ENCODE data around the gene IFITM10. TPM values are rescaled to one million over a fixed set of nuclear protein-coding genes. Genes with fewer than 3 reads are reported as not detected.
A peak's percentile ranks its signal among the peaks of the same experiment; 100 is the strongest.

IFITM10 gene
- total RNA-seq, 1 donor from 2014 or later, result 2.7 TPM

DNA sequence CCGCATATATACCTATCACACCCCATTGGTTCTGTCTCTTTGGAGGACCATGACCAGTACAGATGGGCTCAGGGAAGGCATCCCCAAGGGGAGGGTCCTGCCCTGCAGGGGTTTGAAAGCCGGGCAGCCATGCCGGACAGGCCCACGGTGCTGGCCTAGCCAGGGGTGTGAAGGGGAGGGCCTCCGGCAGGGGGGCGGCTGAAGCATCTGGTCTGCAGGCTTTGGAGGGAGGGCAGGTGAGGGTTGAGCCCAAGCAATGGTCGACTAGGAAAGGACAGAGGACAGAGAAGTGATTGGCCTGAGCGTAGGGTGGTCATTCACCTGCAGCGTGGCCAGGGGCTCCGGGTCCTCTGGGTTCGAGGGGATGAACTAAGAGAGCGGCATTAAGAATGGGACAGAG lies 24.5 kb upstream of the IFITM10 start:
- Mint-ChIP-seq H3K27ac (no peak overlapping the region), H3K4me1 (peaks cover 13% of the 10 kb centered on the region), H3K27me3 (ENCODE audit: low read depth) (peaks cover 9% of the 10 kb centered on the region), H3K9me3 (no peaks in the 10 kb centered on the region), H3K4me3 (no peak overlapping the region), H3K36me3 (no peaks in the 10 kb centered on the region)
- TF ChIP-seq, protein P1, sequence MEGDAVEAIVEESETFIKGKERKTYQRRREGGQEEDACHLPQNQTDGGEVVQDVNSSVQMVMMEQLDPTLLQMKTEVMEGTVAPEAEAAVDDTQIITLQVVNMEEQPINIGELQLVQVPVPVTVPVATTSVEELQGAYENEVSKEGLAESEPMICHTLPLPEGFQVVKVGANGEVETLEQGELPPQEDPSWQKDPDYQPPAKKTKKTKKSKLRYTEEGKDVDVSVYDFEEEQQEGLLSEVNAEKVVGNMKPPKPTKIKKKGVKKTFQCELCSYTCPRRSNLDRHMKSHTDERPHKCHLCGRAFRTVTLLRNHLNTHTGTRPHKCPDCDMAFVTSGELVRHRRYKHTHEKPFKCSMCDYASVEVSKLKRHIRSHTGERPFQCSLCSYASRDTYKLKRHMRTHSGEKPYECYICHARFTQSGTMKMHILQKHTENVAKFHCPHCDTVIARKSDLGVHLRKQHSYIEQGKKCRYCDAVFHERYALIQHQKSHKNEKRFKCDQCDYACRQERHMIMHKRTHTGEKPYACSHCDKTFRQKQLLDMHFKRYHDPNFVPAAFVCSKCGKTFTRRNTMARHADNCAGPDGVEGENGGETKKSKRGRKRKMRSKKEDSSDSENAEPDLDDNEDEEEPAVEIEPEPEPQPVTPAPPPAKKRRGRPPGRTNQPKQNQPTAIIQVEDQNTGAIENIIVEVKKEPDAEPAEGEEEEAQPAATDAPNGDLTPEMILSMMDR (IDR thresholded peaks at IDR 0.05; ENCODE audit: unreplicated experiment), result no peak
- DNase-seq (ENCODE audit: low spot score in 2 of 2, unreplicated experiment in 2 of 2), result no peak

DNA sequence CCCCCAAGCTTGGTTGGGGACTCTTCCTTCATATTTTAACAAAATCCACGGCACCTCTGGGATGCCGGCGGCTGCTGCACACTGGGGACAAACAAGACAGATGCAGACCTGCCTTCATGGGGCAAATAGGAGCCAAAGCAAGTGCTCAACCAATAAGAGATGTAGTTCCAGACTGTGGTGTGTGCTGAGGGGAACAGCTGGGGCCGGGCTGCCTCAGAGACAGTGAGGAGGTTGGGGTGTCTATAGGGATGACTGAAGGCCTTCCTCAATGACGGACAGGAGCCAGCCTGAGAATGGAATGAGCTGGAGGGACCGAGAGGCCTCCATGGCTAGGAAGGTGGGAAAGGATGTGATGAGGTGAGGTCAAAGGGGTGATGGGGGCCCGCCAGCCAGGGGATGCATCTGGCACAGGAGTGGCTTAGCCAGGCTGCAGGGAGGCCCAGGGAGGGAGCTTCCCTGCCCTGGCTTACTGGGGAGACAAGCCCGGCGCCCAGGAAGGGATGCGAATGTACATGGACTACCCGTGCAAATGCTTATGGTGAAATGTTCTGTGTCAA lies 23.7 kb upstream of the IFITM10 start:
- Mint-ChIP-seq H3K27ac (no peak overlapping the region), H3K36me3 (no peaks in the 10 kb centered on the region), H3K27me3 (ENCODE audit: low read depth) (peaks cover 9% of the 10 kb centered on the region), H3K9me3 (no peaks in the 10 kb centered on the region), H3K4me1 (peaks cover 13% of the 10 kb centered on the region), H3K4me3 (no peak overlapping the region)
- DNase-seq (ENCODE audit: low spot score in 2 of 2, unreplicated experiment in 2 of 2), result no peak
- TF ChIP-seq, protein P1 (IDR thresholded peaks at IDR 0.05; ENCODE audit: unreplicated experiment), result no peak

DNA sequence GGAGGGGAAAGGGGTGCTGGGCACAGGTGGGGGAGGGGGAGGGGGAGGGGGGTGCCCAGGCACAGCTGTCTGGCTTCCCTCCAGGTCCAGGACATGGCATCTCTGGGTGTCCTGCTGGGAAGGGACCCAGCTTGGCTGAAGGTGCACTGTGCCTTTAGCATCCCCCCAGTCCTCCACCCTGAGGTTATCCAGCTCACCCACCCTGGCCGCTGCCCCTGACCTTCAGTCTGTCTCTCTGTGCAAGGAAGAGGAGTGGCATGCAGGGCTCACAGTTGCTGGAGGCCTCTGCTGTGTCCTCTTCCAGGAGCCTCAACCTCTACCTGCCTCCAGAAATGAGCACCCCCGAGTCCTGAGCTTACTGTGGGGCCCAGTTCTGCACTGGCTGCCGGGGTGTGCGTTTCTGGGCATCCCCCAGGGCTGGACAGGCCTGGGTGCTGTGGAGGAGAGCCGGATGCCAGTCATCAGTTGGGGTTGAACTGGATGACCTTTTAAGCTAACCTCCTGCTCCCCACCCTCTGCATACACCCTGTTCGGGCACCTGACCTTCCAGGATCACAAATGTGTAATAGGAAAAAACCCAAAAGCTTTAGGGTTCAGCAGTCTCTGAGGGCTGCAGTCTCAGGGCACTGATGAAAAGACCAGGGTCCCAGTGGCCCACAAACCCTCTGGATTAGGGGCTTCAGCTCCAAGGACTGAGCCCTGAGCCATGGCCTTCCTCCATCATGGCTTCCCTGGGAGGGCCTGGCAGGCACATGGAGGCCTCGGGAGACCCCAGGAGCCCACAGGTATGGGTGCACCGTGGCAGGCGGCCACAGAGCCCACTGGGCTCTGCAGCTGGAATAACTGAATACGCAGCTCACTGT lies 23.0 kb upstream of the IFITM10 start:
- Mint-ChIP-seq H3K27ac (no peak overlapping the region), H3K4me1 (peaks cover 13% of the 10 kb centered on the region)

DNA sequence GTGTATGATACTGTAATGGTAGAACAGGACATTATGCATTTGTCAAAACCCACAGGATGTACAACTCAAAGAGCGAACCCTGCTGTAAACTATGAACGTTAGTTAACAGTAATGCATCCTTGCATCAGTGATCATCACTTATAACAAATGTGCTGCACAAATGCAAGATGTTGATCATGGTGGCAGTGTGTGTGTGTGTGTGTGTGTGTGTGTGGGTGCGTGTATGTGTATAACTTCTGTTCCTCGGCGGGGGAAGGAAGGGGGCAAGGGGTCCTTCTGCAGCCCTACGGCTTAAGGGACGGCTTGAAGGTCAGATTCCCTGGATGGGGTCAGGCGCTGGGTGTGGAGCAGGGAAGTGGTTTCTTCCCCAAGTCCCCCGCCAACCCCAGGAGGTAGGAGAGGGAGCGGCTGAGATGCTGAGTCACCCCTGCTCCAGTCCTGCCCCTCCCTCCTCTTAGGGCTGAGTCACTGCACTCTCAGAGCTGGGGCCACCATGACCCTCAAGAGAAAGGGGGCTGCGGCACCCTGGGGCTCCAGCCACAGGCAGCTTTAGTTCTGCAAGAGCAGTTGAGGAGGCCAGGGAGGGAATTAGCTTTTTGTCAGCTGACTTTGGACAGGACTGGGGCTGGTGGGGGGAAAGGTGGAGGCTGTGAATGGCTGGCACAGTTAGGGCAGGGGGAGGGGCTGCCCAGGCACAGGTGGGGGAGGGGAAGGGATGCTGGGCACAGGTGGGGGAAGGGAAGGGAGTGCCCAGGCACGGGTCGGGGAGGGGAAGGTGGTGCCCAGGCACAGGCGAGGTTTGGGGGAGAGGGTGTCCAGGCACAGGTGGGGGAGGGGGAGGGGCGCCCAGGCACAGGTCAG lies 22.1 kb upstream of the IFITM10 start:
- H3K27ac Mint-ChIP-seq, result no peak overlapping the region
- TF ChIP-seq, protein P1 (IDR thresholded peaks at IDR 0.05; ENCODE audit: unreplicated experiment), result no peak
- peak in 1 of 2 experiments; percentile 13 for DNase-seq (ENCODE audit: low spot score in 2 of 2, unreplicated experiment in 2 of 2)
- peaks cover 7% of the 10 kb centered on the region for H3K27me3 Mint-ChIP-seq (ENCODE audit: low read depth)
- H3K36me3 Mint-ChIP-seq, result no peaks in the 10 kb centered on the region
- no peaks in the 10 kb centered on the region for H3K9me3 Mint-ChIP-seq
- H3K4me3 Mint-ChIP-seq, result no peak overlapping the region
- peaks cover 13% of the 10 kb centered on the region for H3K4me1 Mint-ChIP-seq

More for the DNA sequence above, 23.0 kb upstream of the IFITM10 start:
- Mint-ChIP-seq H3K4me3 (no peak overlapping the region), H3K27me3 (ENCODE audit: low read depth) (peaks cover 7% of the 10 kb centered on the region), H3K36me3 (no peaks in the 10 kb centered on the region), H3K9me3 (no peaks in the 10 kb centered on the region)
- TF ChIP-seq, protein P1 (IDR thresholded peaks at IDR 0.05; ENCODE audit: unreplicated experiment), result no peak
- DNase-seq (ENCODE audit: low spot score in 2 of 2, unreplicated experiment in 2 of 2), result no peak

DNA sequence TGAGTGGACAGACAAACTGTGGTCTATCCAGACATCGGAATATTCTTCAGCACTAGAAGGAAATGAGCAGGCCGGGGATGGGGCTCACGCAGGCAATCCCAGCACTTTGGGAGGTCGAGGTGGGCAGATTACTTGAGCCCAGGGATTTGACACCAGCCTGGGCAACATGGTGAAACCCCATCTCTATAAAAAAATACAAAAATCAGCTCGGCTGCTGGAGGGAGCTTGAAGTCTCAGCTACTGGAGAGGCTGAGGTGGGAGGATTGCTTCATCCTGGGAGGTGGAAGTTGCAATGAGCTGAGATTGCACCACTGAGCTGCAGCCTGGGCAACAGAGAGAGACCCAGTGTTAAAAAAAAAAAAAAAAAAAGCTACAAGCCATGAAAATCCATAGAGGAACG lies 21.3 kb upstream of the IFITM10 start:
- TF ChIP-seq, protein P1 (IDR thresholded peaks at IDR 0.05; ENCODE audit: unreplicated experiment), result no peak
- Mint-ChIP-seq H3K4me1 (peaks cover 13% of the 10 kb centered on the region), H3K36me3 (no peaks in the 10 kb centered on the region), H3K27me3 (ENCODE audit: low read depth) (peaks cover 7% of the 10 kb centered on the region), H3K9me3 (no peaks in the 10 kb centered on the region), H3K27ac (no peak overlapping the region), H3K4me3 (no peak overlapping the region)
- DNase-seq (ENCODE audit: low spot score in 2 of 2, unreplicated experiment in 2 of 2), result no peak

All from mesothelial cell of epicardium (in vitro differentiated cells).